ENCODE measurements around the gene RPGRIP1L. TPM values are rescaled to one million over a fixed set of nuclear protein-coding genes. Genes with fewer than 3 reads are reported as not detected.
"Not testable (repeated sequence)": the region's sequence is repeated elsewhere in the genome, so short reads cannot be mapped to it uniquely, and the experiment has no call there.

RPGRIP1L gene
- total RNA-seq, 1 experiment from 2014 or later, result 10.3 TPM

GRCh38 chr16:53686710-53687109, 16.9 kb downstream of the RPGRIP1L start (continued):
- TF ChIP-seq REST (IDR thresholded peaks at IDR 0.05; ENCODE audit: low read depth), result no peak

- H4K20me1 ChIP-seq (ENCODE audit: insufficient read depth); H2AFZ ChIP-seq (ENCODE audit: low read depth, low read length, poor library complexity, severe bottlenecking); H3K4me3 ChIP-seq (replicated peaks in 1 of 2; ENCODE audit: low read depth in 1 of 2, low read length in 2 of 2); ATAC-seq; intact Hi-C loops (cut with micrococcal nuclease); H3K79me2 ChIP-seq (ENCODE audit: insufficient read depth, low read length); POLR2A ChIA-PET; H3K9ac ChIP-seq (ENCODE audit: low read length); H3K4me2 ChIP-seq (ENCODE audit: low read length); H3K36me3 ChIP-seq (ENCODE audit: control insufficient read depth in 1 of 2, insufficient read depth in 2 of 2, low read length in 2 of 2); DNase-seq (ENCODE audit: low read depth, low spot score); H3K4me1 ChIP-seq (ENCODE audit: control insufficient read depth in 1 of 2, insufficient read depth in 2 of 2, low read length in 2 of 2); H3K9me3 ChIP-seq (ENCODE audit: control insufficient read depth in 1 of 2, insufficient read depth in 1 of 2, low read depth in 1 of 2, low read length in 2 of 2); RAD21 ChIA-PET (ENCODE audit: low non-redundant PET in 1 of 2, low total read pairs in 2 of 2, uncharacterized antibody in 2 of 2, unreplicated experiment in 2 of 2); CTCF ChIA-PET; BruUV-seq (replicated peaks); H3K9me2 ChIP-seq (ENCODE audit: insufficient read depth); H3K27ac ChIP-seq (ENCODE audit: low read depth, low read length); H3K27me3 ChIP-seq (ENCODE audit: insufficient read depth, low read length): not testable (repeated sequence)
Measured at GRCh38 chr16:53685334-53685733, 18.3 kb downstream of the RPGRIP1L start.

GRCh38 chr16:53681354-53681753, 22.3 kb downstream of the RPGRIP1L start:
- H3K27ac ChIP-seq (ENCODE audit: low read depth, low read length), result no peak overlapping the region
- no peak for TF ChIP-seq POLR2A (IDR thresholded peaks at IDR 0.05; ENCODE audit: borderline replicate concordance, extremely low read depth, insufficient read depth, insufficient read length)
- TF ChIP-seq TCF7L2 (IDR thresholded peaks at IDR 0.05; ENCODE audit: borderline replicate concordance, extremely low read depth, insufficient read depth, insufficient read length), result no peak
- no peak for TF ChIP-seq JUND (IDR thresholded peaks at IDR 0.05)
- TF ChIP-seq YY1 (IDR thresholded peaks at IDR 0.05; ENCODE audit: extremely low read depth, insufficient replicate concordance, low read depth, low read length), result no peak
- TF ChIP-seq ZFX (IDR thresholded peaks at IDR 0.05), result no peak
- TF ChIP-seq MAX (IDR thresholded peaks at IDR 0.05), result no peak
- no peak for TF ChIP-seq EGR1 (IDR thresholded peaks at IDR 0.05; ENCODE audit: low read depth)
- TF ChIP-seq SRF (IDR thresholded peaks at IDR 0.05; ENCODE audit: low read depth), result no peak
- TF ChIP-seq SIN3A (IDR thresholded peaks at IDR 0.05; ENCODE audit: low read depth), result no peak
- H3K79me2 ChIP-seq (ENCODE audit: insufficient read depth, low read length), result no peaks in the 10 kb centered on the region
- H3K4me1 ChIP-seq (ENCODE audit: control insufficient read depth in 1 of 2, insufficient read depth in 2 of 2, low read length in 2 of 2), result no peaks in the 10 kb centered on the region
- no peaks in the 10 kb centered on the region for H4K20me1 ChIP-seq (ENCODE audit: insufficient read depth)
- no peak for DNase-seq (ENCODE audit: low read depth, low spot score)
- BruUV-seq (replicated peaks), result no TSS peak
- no peaks in the 10 kb centered on the region for H3K9me3 ChIP-seq (ENCODE audit: control insufficient read depth in 1 of 2, insufficient read depth in 1 of 2, low read depth in 1 of 2, low read length in 2 of 2)
- ATAC-seq, result no peak
- H3K27me3 ChIP-seq (ENCODE audit: insufficient read depth, low read length), result no peaks in the 10 kb centered on the region
- ChIA-PET CTCF (no interaction called here), RAD21 (ENCODE audit: low non-redundant PET in 1 of 2, low total read pairs in 2 of 2, uncharacterized antibody in 2 of 2, unreplicated experiment in 2 of 2) (no interaction called here), POLR2A (no interaction called here)
- intact Hi-C loops (cut with micrococcal nuclease), result no loop called here
- H3K36me3 ChIP-seq (ENCODE audit: control insufficient read depth in 1 of 2, insufficient read depth in 2 of 2, low read length in 2 of 2), result no peaks in the 10 kb centered on the region; a peak in 1 of 4 replicates
- H3K9ac ChIP-seq (ENCODE audit: low read length), result no peak overlapping the region
- H3K4me3 ChIP-seq (replicated peaks in 1 of 2; ENCODE audit: low read depth in 1 of 2, low read length in 2 of 2), result no peak overlapping the region
- H2AFZ ChIP-seq (ENCODE audit: low read depth, low read length, poor library complexity, severe bottlenecking), result no peak overlapping the region
- no peak overlapping the region for H3K4me2 ChIP-seq (ENCODE audit: low read length)
- no peaks in the 10 kb centered on the region for H3K9me2 ChIP-seq (ENCODE audit: insufficient read depth)

All from HCT116 (cell line).